Activated T-cell treated with anti-CD3 and anti-CD28 coated beads, Interleukin-2, amount 50 U/mL, for 72 hours (primary cell): Measurements from ENCODE around the gene PRKD1. TPM values are rescaled to one million over a fixed set of nuclear protein-coding genes. Genes with fewer than 3 reads are reported as not detected.

Experiments used
- ATAC-seq, 2 donors: fragments of 150-1000 bp; cut with Tn5 transposase; replicated peaks in 1 of 2; 2 replicates each; pipeline ENCODE4 v1.10.0; 2021; ENCODE audit warnings: moderate library complexity in 2 of 2, mild to moderate bottlenecking in 1 of 2
- DNase-seq, 2 donors: peaks; one replicate each; pipeline ENCODE4 v3.0.0; 2021 to 2022; ENCODE audit warnings: mixed read lengths in 1 of 2
- H3K27ac Mint-ChIP-seq: one replicate; pipeline ENCODE4 v1.8.0; 2022; ENCODE audit warnings: mild to moderate bottlenecking, moderate library complexity, mixed read lengths
- H3K27me3 Mint-ChIP-seq: one replicate; pipeline ENCODE4 v1.8.0; 2022; ENCODE audit warnings: low read depth, mixed read lengths
- H3K36me3 Mint-ChIP-seq, 2 donors: one replicate each; pipeline ENCODE4 v1.8.0; 2022; ENCODE audit warnings: mixed read lengths in 2 of 2, mild to moderate bottlenecking in 1 of 2; ENCODE audit not compliant: insufficient read depth in 2 of 2
- H3K4me1 Mint-ChIP-seq: one replicate; pipeline ENCODE4 v1.8.0; 2022; ENCODE audit warnings: low read depth, mixed read lengths
- H3K4me3 Mint-ChIP-seq, 2 donors: one replicate each; pipeline ENCODE4 v1.8.0; 2022; ENCODE audit warnings: mild to moderate bottlenecking in 2 of 2, mixed read lengths in 2 of 2, moderate library complexity in 2 of 2
- H3K9me3 Mint-ChIP-seq, 2 donors: one replicate each; pipeline ENCODE4 v1.8.0; 2022; ENCODE audit warnings: mixed read lengths in 2 of 2
- total RNA-seq, 2 donors: library from RNA; stranded (reverse); gene quantifications; one replicate each; pipeline ENCODE4 v1.2.3, GENCODE V29; 2022

The PRKD1 gene
- total RNA-seq, 2 donors from 2014 or later = not detected

DNA sequence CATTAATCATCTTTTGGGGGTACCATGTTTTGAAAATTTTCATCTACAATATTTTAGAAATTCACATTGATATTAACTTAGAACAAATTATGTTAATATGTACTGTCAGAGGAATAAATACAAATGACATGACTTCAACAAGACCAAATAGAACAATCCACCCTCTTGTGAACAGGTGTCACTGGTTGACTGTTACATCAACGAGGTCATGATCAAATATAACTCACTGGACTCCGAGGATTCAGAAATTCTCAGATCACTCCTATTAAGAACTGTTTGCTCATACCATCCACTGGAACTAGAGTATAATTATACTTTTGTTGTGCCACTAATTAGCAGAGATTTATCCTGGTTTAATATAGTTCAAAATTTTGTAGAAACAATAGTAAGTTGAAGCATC, 318.8 kb downstream of the PRKD1 start:
- no peaks in the 10 kb centered on the region for H3K27me3 Mint-ChIP-seq
- no peak overlapping the region for H3K27ac Mint-ChIP-seq
- no peak overlapping the region for H3K4me3 Mint-ChIP-seq
- ATAC-seq = no peak
- peaks cover 7% of the 10 kb centered on the region in 2 donors for H3K9me3 Mint-ChIP-seq
- DNase-seq = no peak
- no peaks in the 10 kb centered on the region for H3K4me1 Mint-ChIP-seq
- H3K36me3 Mint-ChIP-seq = peaks cover 0 to 1% of the 10 kb centered on the region in 2 donors

DNA sequence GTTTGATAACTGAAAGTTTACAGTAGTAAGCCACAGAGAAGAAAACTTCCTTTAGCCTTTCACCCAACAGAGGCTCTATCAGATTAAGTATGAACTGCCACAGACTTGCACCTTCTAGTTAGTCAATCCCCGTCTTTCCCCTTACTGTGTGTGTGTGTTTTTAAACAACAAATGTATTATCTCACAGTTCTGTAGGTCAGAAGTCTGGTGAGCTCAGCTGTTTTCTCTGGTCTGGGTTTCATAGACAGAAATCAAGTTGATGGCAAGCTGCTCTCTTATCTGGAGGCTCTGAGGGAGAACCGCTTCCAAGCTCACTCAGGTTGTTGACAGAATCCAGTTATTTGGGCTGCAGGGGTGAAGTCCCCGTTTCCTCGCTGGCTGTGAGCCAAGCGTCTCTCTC, 320.5 kb downstream of the PRKD1 start:
- Mint-ChIP-seq H3K4me3 (no peak overlapping the region), H3K27ac (no peak overlapping the region)

DNA sequence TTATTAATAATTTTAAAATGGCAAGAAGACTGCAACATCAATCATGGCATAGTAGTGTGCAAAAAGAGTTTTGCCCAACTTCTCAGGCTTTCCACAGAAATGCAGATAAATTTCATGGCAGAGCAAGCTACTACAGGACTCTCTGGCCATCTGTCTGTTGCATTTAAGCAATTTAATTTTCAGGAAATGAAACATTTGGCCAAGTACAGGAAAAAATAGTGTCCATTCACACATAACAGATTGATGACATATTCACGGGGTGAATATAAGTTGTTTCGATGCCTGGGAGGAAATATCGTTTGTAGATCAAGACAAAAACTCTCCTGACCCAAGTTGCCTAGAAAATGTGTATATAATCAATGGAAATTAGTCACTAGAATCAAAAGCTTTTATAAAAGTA, 324.0 kb downstream of the PRKD1 start:
- no peak for DNase-seq
- no peak for ATAC-seq
- Mint-ChIP-seq H3K27me3 (no peaks in the 10 kb centered on the region), H3K36me3 (no peaks in the 10 kb centered on the region), H3K4me3 (no peak overlapping the region), H3K9me3 (peaks cover 3 to 10% of the 10 kb centered on the region in 2 donors), H3K27ac (no peak overlapping the region), H3K4me1 (no peaks in the 10 kb centered on the region)

More for the DNA sequence above, 320.5 kb downstream of the PRKD1 start:
- H3K36me3 Mint-ChIP-seq = peaks cover 0 to 1% of the 10 kb centered on the region in 2 donors
- ATAC-seq = no peak
- H3K9me3 Mint-ChIP-seq = peaks cover 7% of the 10 kb centered on the region in 2 donors
- no peak for DNase-seq
- H3K4me1 Mint-ChIP-seq = no peaks in the 10 kb centered on the region
- H3K27me3 Mint-ChIP-seq = no peaks in the 10 kb centered on the region

DNA sequence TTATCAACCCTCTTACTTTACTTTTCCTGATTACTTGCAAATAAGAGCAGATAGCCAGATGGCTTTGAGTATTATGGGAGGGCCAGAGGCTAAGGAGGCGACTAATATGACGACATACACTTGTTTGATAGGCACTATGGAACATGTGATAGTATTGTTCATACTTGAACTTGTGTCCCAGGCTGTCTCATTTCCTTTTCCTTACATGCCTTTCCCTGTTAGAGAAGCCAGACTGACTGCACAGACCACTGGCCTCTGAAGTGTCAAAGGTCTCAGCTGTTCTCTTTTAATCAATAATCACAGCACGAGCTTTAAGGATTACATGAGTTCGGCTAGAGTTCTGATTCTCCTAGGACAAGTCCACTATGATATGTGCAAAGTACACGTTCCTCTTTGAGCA, 326.0 kb downstream of the PRKD1 start:
- no peaks in the 10 kb centered on the region for H3K4me1 Mint-ChIP-seq
- H3K27ac Mint-ChIP-seq = no peak overlapping the region
- H3K36me3 Mint-ChIP-seq = no peaks in the 10 kb centered on the region
- DNase-seq = no peak
- no peak for ATAC-seq
- H3K4me3 Mint-ChIP-seq = no peak overlapping the region
- peaks cover 3 to 10% of the 10 kb centered on the region in 2 donors for H3K9me3 Mint-ChIP-seq
- no peaks in the 10 kb centered on the region for H3K27me3 Mint-ChIP-seq

DNA sequence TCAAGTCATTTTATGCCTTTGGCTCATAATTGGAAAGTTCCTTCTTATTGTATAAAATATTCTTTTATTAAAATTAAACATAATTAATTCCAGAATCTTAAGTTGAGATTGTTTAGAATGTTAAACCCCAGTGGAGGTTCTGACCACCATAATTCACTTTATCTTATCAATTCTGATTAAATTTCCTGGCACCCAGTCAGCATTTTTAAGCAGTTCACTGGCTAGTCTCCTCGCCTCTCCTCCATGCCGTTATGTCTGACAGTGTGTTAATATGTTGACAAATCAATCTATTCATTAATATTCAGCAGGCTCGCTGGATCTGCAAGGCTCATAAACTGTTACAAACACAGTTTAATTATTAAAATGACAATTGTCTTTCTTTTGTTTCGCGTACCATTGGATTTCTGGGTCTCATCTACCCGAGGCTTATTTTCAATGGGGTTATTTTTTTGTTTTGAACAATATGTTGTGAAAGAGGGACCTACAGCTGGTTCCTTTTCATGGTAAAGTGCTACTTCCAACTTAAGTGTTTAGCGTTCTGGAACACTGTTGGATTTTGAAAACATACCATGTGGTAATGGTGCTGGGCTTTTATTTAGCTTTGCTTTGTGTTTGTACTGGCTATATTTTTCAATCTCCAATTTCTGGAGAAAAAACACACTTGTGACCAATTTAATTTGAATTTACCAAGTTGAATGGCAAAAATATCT, 339.7 kb downstream of the PRKD1 start:
- Mint-ChIP-seq H3K9me3 (peaks cover 2 to 6% of the 10 kb centered on the region in 2 donors), H3K27me3 (no peaks in the 10 kb centered on the region), H3K36me3 (peaks cover 0 to 2% of the 10 kb centered on the region in 2 donors), H3K4me3 (no peak overlapping the region), H3K4me1 (no peaks in the 10 kb centered on the region), H3K27ac (no peak overlapping the region)
- ATAC-seq = no peak
- no peak for DNase-seq

DNA sequence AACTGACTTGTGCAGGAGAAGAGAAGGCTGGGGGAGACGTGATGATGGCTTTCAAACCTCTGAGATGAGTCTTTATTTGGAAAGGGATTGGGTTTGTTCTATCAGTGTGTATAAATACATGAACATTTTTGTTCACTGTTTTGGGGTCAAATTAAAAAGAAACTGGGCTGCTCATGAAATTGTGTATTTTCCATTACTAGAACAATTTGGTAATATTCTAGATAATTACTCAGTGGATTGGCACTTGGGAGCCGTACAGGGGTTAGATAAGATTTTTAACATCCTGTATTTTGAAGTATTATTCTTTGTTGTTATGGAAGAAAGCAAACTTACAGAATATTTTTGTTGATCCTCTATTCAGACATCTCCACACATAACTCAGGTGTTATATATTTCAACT, 340.6 kb downstream of the PRKD1 start:
- DNase-seq (no peak), ATAC-seq (no peak)
- H3K4me1 Mint-ChIP-seq = no peaks in the 10 kb centered on the region
- no peak overlapping the region for H3K27ac Mint-ChIP-seq
- H3K4me3 Mint-ChIP-seq = no peak overlapping the region
- H3K36me3 Mint-ChIP-seq = peaks cover 0 to 2% of the 10 kb centered on the region in 2 donors
- H3K27me3 Mint-ChIP-seq = no peaks in the 10 kb centered on the region
- H3K9me3 Mint-ChIP-seq = peaks cover 3 to 9% of the 10 kb centered on the region in 2 donors

DNA sequence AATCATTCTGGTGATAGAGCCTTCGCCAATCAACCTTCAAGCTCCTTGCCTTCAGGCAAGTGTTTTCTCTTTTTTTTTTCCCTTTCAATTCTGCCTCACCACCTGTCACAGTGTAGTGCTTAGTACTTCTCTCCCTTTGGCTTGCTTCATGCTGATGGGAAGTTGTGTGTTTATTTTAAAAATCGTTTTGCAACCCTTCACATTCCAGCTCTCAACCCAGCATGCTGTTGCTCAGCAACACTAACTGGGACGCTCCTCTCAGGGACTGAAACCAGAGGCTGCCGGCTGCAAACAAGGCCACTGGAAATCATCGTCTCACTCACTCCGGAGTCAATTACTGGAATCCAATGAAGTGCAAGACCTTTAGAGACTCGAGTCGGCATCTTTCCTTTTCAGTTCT, 342.7 kb downstream of the PRKD1 start:
- DNase-seq = no peak
- no peak overlapping the region for H3K4me3 Mint-ChIP-seq

DNA sequence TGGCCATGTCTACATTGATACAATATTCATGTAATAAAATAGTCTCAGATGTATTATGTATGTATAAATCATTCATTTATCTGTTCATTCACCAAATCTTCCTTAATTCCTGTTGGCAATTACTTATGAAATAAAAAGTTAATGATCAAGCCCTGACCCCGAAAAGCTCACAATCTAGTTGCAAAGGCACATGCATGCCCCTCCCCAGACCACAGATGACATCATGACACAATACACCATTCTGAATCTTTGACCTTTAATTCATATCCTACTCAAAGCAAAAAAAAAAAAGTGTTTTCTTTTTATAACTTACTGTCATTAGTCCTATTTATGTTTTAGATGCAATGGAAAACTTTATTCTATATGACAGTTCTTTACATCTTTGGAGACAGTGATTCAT, 346.9 kb downstream of the PRKD1 start:
- Mint-ChIP-seq H3K4me1 (no peaks in the 10 kb centered on the region), H3K9me3 (peaks cover 7 to 11% of the 10 kb centered on the region in 2 donors), H3K36me3 (peaks cover 0 to 2% of the 10 kb centered on the region in 2 donors), H3K27ac (no peak overlapping the region), H3K27me3 (no peaks in the 10 kb centered on the region), H3K4me3 (no peak overlapping the region)
- ATAC-seq (no peak), DNase-seq (no peak)

More for the DNA sequence above, 342.7 kb downstream of the PRKD1 start:
- Mint-ChIP-seq H3K36me3 (peaks cover 0 to 2% of the 10 kb centered on the region in 2 donors), H3K27ac (no peak overlapping the region), H3K9me3 (peaks cover 3 to 11% of the 10 kb centered on the region in 2 donors), H3K27me3 (no peaks in the 10 kb centered on the region), H3K4me1 (no peaks in the 10 kb centered on the region)
- ATAC-seq = no peak

DNA sequence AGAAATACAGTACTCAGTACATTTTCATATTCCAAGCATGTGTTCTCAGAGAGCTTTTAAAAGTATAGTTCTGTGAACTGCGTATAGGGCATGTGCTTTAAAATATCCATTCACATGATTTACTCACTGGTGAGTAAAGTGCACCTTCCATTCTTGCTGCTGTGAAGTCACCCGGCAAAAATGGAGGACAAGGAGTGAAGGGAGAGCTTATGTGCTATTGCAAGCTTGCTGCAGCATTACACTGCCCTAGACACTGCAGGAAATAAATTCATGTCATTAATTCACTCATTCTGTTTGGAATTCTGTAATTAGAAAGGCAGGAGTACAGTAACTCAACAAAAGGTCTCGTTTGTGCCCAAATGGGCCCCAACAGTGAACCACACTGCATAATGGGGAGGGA, 347.8 kb downstream of the PRKD1 start:
- Mint-ChIP-seq H3K27ac (no peak overlapping the region), H3K4me1 (no peaks in the 10 kb centered on the region), H3K36me3 (peaks cover 0 to 2% of the 10 kb centered on the region in 2 donors), H3K27me3 (no peaks in the 10 kb centered on the region), H3K9me3 (peaks cover 5 to 9% of the 10 kb centered on the region in 2 donors), H3K4me3 (no peak overlapping the region)
- DNase-seq (no peak), ATAC-seq (no peak)

DNA sequence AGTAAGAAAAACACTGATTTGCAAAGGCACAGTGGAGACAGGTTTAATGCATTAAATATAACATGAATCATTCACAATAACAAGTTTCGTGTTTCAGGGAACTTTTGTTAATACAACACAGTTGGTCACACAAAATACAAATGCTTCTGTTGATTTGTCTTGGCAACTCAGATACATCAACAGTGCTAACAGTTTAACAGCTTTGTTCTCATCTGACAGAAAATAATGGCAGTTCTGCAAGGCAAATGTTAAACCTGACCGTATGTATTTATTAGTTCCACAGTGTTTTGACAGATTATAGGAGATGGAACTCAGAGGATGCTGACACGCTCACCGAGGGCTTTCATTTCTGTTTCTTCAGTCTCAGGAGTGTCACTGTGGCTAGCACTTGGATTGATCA, 350.7 kb downstream of the PRKD1 start:
- Mint-ChIP-seq H3K36me3 (no peaks in the 10 kb centered on the region), H3K4me3 (no peak overlapping the region), H3K27me3 (no peaks in the 10 kb centered on the region), H3K4me1 (no peaks in the 10 kb centered on the region), H3K9me3 (peaks cover 13 to 21% of the 10 kb centered on the region in 2 donors), H3K27ac (no peak overlapping the region)
- no peak for DNase-seq
- ATAC-seq = no peak

DNA sequence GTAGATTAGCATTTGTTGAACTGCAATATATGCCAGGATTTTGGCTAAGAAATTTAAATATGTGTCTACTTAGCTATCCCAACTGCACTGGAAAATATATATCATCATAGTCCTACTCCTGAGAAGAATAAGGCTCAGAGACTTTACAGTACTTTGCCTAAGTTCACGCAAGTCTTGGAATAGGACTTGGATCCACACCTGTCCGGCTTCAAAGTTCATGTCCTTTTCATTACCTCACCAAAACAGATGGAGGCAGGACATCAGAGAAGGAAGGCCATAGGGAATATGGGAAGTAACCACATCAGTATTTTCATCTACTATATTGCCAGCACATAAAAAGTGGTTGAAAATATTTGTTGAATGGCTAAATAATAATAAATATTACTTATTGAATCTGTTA, 358.5 kb downstream of the PRKD1 start:
- H3K27me3 Mint-ChIP-seq = no peaks in the 10 kb centered on the region
- H3K9me3 Mint-ChIP-seq = peaks cover 13 to 24% of the 10 kb centered on the region in 2 donors
- no peak for ATAC-seq
- H3K27ac Mint-ChIP-seq = no peak overlapping the region
- H3K36me3 Mint-ChIP-seq = no peaks in the 10 kb centered on the region
- DNase-seq = no peak
- no peak overlapping the region for H3K4me3 Mint-ChIP-seq
- H3K4me1 Mint-ChIP-seq = no peaks in the 10 kb centered on the region

DNA sequence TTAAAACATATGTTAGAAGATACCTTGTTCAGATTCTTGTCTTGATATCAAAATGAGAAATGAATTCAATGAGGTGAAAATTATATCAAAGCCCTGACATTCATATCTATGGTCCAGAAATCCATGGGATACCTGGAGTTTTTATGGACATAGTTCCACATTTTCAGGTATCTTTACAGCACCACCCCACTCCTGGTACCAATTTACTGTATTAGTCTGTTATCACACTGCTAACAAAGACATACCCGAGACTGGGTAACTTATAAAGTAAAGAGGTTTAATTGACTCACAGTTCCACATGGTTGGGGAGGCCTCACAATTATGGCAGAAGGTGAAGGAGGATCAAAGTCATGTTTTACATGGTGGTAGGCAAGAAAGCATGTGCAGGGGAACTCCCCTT, 361.5 kb downstream of the PRKD1 start:
- DNase-seq = no peak
- H3K9me3 Mint-ChIP-seq = peaks cover 5 to 13% of the 10 kb centered on the region in 2 donors
- H3K4me1 Mint-ChIP-seq = no peaks in the 10 kb centered on the region
- no peak overlapping the region for H3K4me3 Mint-ChIP-seq
- no peaks in the 10 kb centered on the region for H3K27me3 Mint-ChIP-seq
- no peak for ATAC-seq
- no peak overlapping the region for H3K27ac Mint-ChIP-seq
- H3K36me3 Mint-ChIP-seq = no peaks in the 10 kb centered on the region

DNA sequence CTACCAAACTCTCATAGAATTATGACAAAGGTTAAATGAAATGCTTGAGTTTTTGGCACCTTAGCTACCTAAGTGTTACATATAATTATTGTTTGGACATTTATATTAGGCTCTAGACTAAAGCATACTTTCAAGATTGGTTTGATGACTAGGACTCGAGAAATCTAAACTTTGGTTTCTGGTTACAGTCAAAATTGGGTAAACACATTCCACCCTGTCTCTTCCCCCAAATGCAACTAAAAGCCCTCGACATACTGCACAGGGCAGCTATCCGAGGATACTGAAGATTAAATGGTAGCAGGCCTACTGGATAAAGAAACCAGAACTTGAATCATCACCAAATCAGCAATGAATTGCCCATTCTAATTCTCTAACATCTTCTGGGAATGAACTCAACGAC, 369.1 kb downstream of the PRKD1 start:
- Mint-ChIP-seq H3K4me1 (no peaks in the 10 kb centered on the region), H3K27ac (no peak overlapping the region), H3K36me3 (no peaks in the 10 kb centered on the region), H3K27me3 (no peaks in the 10 kb centered on the region), H3K9me3 (peaks cover 1 to 3% of the 10 kb centered on the region in 2 donors), H3K4me3 (no peak overlapping the region)
- DNase-seq = no peak
- ATAC-seq = no peak

DNA sequence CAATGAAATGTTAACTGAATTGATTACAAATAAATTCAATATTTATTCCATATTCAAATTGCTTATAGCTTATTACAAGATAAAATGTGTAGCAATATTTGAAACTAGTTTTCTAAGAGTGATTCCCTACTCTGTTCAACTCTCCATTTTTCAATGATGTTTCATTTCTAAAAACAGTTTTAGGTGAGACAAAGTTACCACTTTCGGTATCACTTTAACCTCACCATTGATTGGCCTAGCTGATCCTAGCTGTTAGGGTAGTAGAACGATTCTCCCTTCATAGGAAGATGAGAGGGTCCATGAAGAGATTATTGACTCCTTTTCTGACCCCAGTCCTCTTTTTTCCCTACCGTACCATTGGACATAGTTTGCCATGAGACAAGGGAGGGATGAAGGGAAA, 373.3 kb downstream of the PRKD1 start:
- H3K9me3 Mint-ChIP-seq = peaks cover 1 to 3% of the 10 kb centered on the region in 2 donors
- no peaks in the 10 kb centered on the region for H3K4me1 Mint-ChIP-seq

More for the DNA sequence above, 373.3 kb downstream of the PRKD1 start:
- DNase-seq = no peak
- no peaks in the 10 kb centered on the region for H3K27me3 Mint-ChIP-seq
- ATAC-seq = no peak
- no peak overlapping the region for H3K4me3 Mint-ChIP-seq
- H3K27ac Mint-ChIP-seq = no peak overlapping the region
- no peaks in the 10 kb centered on the region for H3K36me3 Mint-ChIP-seq
